Fibroblast of skin of left biceps (primary cell): ENCODE data around the gene VPS26A.
A peak's percentile ranks its signal among the peaks of the same experiment; 100 is the strongest.
"Not testable (repeated sequence)": the region's sequence is repeated elsewhere in the genome, so short reads cannot be mapped to it uniquely, and the experiment has no call there.

Experiments
- DNase-seq, 2 experiments: peaks; one replicate each; pipeline ENCODE4 v3.0.0-alpha.2; 2013; ENCODE audit warnings: low read depth in 2 of 2

The VPS26A gene

GRCh38 chr10:69103784-69104183, 20.2 kb upstream of the VPS26A start:
- no peak for DNase-seq

- DNase-seq: no peak
Observed at GRCh38 chr10:69104994-69105790, 18.8 kb upstream of the VPS26A start.

- no peak for DNase-seq
Observed at GRCh38 chr10:69107176-69107490, 16.8 kb upstream of the VPS26A start.

- no peak for DNase-seq
Observed at GRCh38 chr10:69107699-69108098, 16.3 kb upstream of the VPS26A start.

GRCh38 chr10:69119896-69120295, 4.1 kb upstream of the VPS26A start:
- no peak for DNase-seq

- peak; percentile 17 to 32 for DNase-seq
Observed at GRCh38 chr10:69123306-69123746, 652 bp upstream of the VPS26A start.

- DNase-seq: peak in 1 of 2 experiments; percentile 10
Observed at GRCh38 chr10:69124563-69125268, 738 bp downstream of the VPS26A start.

GRCh38 chr10:69125554-69125953, 1.6 kb downstream of the VPS26A start:
- DNase-seq: no peak

- no peak for DNase-seq
Observed at GRCh38 chr10:69130251-69130650, 6.3 kb downstream of the VPS26A start.

- DNase-seq: no peak
Observed at GRCh38 chr10:69139961-69140360, 16.0 kb downstream of the VPS26A start.

- no peak for DNase-seq
Observed at GRCh38 chr10:69141304-69141703, 17.3 kb downstream of the VPS26A start.

GRCh38 chr10:69142074-69142473, 18.1 kb downstream of the VPS26A start:
- DNase-seq: not testable (repeated sequence)

- no peak for DNase-seq
Observed at GRCh38 chr10:69142983-69143382, 19.0 kb downstream of the VPS26A start.

- DNase-seq: no peak
Observed at GRCh38 chr10:69145329-69145728, 21.4 kb downstream of the VPS26A start.

GRCh38 chr10:69145864-69146263, 21.9 kb downstream of the VPS26A start:
- no peak for DNase-seq

GRCh38 chr10:69146759-69147158, 22.8 kb downstream of the VPS26A start:
- DNase-seq: no peak

- no peak for DNase-seq
Observed at GRCh38 chr10:69151984-69152383, 28.0 kb downstream of the VPS26A start.

GRCh38 chr10:69153227-69153626, 29.2 kb downstream of the VPS26A start:
- DNase-seq: no peak

GRCh38 chr10:69160809-69161241, 36.8 kb downstream of the VPS26A start:
- DNase-seq: no peak

GRCh38 chr10:69168493-69168892, 44.5 kb downstream of the VPS26A start:
- DNase-seq: no peak

- DNase-seq: no peak
Observed at GRCh38 chr10:69172241-69172982, 48.4 kb downstream of the VPS26A start.

GRCh38 chr10:69175326-69175725, 51.3 kb downstream of the VPS26A start:
- not testable (repeated sequence) for DNase-seq

- DNase-seq: no peak
Observed at GRCh38 chr10:69176823-69177222, 52.8 kb downstream of the VPS26A start.
